Brain microvascular endothelial cell (primary cell): ENCODE measurements around the gene AGBL1.

Source experiments
- DNase-seq: peaks from one replicate; pipeline ENCODE4 v3.0.0-alpha.2; 2020
- H3K27ac ChIP-seq: fragments of 250-450 bp; sonication (Bioruptor Pico); 2 replicates; pipeline ENCODE4 v1.5.1; 2020; ENCODE audit warnings: mild to moderate bottlenecking, moderate library complexity
- H3K27me3 ChIP-seq: fragments of 250-450 bp; sonication (Bioruptor Pico); replicated peaks from 2 replicates; pipeline ENCODE4 v1.5.1; 2020; ENCODE audit warnings: mild to moderate bottlenecking
- H3K36me3 ChIP-seq: fragments of 250-450 bp; sonication (Bioruptor Pico); replicated peaks from 2 replicates; pipeline ENCODE4 v1.5.1; 2020; ENCODE audit warnings: mild to moderate bottlenecking
- H3K4me3 ChIP-seq: 2 replicates; pipeline ENCODE4 v1.5.1; 2011; ENCODE audit warnings: low read depth, mild to moderate bottlenecking, control low read depth, low read length, moderate library complexity
- in situ Hi-C: cut with HindIII; loops from 2 replicates; pipeline ENCODE4 v1.10.0; 2017; ENCODE audit warnings: low sequenced_read_pairs, low pct_ligation_motif_present
- TF ChIP-seq, protein P1 (sequence below): IDR thresholded peaks from 2 replicates; pipeline ENCODE4 v1.5.1; 2011; ENCODE audit warnings: low read depth, mild to moderate bottlenecking, moderate library complexity, low read length, control low read depth, inconsistent platforms; ENCODE audit errors: missing control alignments

AGBL1 gene

DNA sequence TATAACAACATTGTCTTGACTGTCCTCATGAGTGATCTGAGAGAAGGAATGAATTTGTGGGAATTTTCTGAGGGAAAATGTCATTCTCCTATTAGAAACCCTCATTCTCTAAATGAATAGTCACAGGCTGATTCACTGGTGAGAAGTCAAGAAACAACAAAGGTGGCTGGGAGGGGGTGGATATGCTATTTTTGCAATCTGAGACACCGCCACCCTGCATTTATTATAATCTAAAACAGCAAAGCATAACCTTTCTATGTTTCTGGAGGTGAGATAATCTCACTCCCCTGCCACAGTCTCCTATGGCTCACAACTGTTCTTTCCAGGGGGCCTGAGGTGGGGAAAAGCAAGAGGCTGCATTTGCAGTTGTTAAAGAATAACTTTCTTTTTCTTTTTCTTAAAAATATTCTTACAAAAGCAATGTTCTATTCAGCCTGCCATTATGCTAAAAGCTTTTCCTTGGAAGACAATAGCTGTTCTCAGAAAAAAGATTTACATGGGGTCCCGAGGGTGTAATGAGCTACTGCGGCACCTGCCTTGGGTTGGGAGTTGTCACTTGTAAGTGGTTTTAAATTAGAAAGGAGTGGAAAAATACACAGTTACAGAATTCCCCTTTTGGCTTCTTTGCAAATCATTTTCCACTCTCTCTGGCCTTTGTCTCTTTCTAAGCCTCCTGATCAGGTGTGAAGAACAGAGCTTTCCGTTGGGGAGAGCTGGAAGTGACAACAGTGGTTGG, 220.9 kb downstream of the AGBL1 start:
- no peaks in the 10 kb centered on the region for H3K27me3 ChIP-seq
- in situ Hi-C loops, result no loop called here
- TF ChIP-seq, protein P1, sequence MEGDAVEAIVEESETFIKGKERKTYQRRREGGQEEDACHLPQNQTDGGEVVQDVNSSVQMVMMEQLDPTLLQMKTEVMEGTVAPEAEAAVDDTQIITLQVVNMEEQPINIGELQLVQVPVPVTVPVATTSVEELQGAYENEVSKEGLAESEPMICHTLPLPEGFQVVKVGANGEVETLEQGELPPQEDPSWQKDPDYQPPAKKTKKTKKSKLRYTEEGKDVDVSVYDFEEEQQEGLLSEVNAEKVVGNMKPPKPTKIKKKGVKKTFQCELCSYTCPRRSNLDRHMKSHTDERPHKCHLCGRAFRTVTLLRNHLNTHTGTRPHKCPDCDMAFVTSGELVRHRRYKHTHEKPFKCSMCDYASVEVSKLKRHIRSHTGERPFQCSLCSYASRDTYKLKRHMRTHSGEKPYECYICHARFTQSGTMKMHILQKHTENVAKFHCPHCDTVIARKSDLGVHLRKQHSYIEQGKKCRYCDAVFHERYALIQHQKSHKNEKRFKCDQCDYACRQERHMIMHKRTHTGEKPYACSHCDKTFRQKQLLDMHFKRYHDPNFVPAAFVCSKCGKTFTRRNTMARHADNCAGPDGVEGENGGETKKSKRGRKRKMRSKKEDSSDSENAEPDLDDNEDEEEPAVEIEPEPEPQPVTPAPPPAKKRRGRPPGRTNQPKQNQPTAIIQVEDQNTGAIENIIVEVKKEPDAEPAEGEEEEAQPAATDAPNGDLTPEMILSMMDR, result no peak
- H3K27ac ChIP-seq, result no peak overlapping the region
- H3K4me3 ChIP-seq, result no peak overlapping the region
- no peak for DNase-seq
- H3K36me3 ChIP-seq, result no peaks in the 10 kb centered on the region

DNA sequence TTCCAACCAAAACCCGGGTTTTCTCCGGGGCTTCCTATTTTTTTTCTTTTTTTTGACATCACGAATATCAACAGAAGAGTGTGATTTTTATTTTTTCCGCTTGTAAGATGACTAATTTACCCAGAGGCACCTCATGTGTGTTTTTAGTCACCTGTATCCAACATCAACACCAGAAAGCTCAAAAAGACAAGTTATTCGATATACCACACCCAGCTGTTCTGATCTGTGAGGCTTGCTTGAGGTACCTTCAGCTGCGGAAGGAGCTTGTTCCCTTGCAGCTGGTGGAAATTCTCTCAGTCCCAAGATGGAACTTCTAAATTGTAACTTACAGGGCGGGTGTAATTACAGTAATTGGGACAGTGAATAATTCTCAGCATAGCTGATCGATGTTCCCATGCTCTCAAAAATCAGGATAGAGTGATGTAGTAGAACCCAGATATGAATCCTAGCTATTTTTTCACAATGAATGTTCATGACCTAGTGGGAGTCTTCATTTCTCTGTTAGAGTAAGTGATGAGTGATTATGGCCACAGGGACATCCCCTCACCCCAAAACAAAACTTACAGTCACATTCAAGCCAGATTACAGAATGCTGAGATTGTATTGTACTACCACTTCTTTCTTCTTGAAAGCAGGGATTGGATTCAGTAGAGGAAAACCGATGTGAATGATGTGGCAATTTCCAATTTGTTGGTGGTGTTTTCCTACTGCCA, 232.1 kb downstream of the AGBL1 start:
- in situ Hi-C loops, result no loop called here
- no peaks in the 10 kb centered on the region for H3K36me3 ChIP-seq
- H3K27me3 ChIP-seq, result no peaks in the 10 kb centered on the region
- no peak overlapping the region for H3K27ac ChIP-seq
- no peak for DNase-seq
- no peak overlapping the region for H3K4me3 ChIP-seq
- TF ChIP-seq, protein P1, result no peak

DNA sequence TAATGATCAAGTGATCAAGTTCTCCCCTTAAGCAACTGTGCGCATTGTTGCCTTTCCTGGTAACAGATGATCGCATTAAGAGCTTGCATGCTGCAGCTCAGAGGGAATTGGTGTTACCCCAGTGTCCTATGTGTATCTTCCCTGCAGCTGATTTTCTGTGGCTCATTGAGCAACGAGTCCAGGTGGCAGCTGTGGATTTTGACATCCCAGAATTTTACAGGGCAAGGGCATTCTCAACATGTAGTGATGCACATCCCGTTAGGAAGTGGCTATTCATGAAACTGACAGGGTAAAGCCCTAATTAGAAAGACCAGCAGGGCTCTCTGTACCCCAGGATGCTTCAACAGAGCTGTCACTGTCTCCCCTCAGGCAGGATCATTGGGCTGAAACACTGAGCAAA, 232.8 kb downstream of the AGBL1 start:
- in situ Hi-C loops, result no loop called here
- TF ChIP-seq, protein P1, result no peak
- Histone ChIP-seq H3K36me3 (no peaks in the 10 kb centered on the region), H3K27me3 (no peaks in the 10 kb centered on the region), H3K27ac (no peak overlapping the region), H3K4me3 (no peak overlapping the region)
- no peak for DNase-seq

DNA sequence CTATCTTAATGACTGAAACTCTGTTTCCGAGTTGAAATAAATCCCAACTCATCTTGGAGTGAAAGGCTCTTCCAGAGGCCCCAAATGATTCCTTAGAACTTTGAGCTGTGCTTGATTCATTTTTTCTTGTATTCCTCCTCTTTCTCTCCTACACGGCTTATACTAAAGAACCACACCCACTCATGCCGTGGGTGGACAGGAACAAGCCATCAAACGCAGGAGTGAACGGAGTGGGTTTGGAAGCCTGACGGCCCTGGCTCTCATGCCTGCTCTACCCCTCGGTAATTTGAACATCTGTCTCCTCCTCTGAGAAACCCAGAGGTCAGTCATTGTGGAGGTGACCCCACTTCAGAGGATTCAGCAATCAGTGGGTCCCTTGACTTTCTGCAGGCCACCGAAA, 236.5 kb downstream of the AGBL1 start:
- in situ Hi-C loops, result no loop called here
- Histone ChIP-seq H3K27me3 (no peaks in the 10 kb centered on the region), H3K27ac (no peak overlapping the region), H3K4me3 (no peak overlapping the region), H3K36me3 (no peaks in the 10 kb centered on the region)
- DNase-seq, result no peak
- TF ChIP-seq, protein P1, result no peak

DNA sequence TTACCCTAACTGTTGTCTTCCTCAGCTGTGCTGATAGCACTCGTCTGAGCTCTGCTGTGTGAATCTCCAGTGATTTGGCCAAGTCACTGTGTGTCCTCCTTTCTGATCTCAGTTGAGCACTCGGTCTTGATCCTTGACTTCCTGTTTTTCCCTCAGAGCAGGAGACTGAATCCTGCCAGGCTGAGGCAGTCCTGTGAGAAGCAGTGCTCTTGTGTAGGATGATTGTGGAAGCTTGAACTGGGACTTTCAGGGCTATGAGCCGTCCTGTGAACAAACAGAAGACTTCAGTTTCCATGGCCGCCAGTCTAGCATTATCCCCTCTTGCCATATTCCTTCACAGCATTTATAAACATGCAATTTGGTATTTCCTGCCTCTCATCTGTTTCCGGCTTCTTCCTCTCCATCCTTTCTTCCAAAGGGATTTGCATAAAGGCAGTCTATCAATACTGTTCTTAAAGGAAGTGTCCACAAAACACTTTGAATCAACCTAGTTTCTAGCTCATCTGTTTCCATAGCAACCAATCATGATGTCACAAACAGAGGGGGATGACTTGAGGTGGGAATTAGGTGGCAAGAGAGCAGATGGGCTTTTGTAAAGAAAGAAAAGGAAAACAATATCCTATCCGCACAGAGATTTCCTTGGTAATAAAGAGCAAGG, 237.2 kb downstream of the AGBL1 start:
- DNase-seq, result no peak
- no peaks in the 10 kb centered on the region for H3K27me3 ChIP-seq
- no peak overlapping the region for H3K27ac ChIP-seq
- in situ Hi-C loops, result no loop called here
- H3K36me3 ChIP-seq, result no peaks in the 10 kb centered on the region
- no peak overlapping the region for H3K4me3 ChIP-seq
- TF ChIP-seq, protein P1, result no peak
